ENCODE data around the gene ME2.

GRCh38 chr18:50861617-50862016, 17.3 kb upstream of the ME2 start:
- no peak for TF ChIP-seq CTCF (IDR thresholded peaks at IDR 0.05)
- TF ChIP-seq POLR2A (IDR thresholded peaks at IDR 0.05): no peak
